ENCODE data around the gene PRXL2B. TPM values are rescaled to one million over a fixed set of nuclear protein-coding genes. Genes with fewer than 3 reads are reported as not detected.
"Not testable (repeated sequence)": the region's sequence is repeated elsewhere in the genome, so short reads cannot be mapped to it uniquely, and the experiment has no call there.

The PRXL2B gene
- total RNA-seq, 1 experiment from 2014 or later: 40.7 TPM

DNA sequence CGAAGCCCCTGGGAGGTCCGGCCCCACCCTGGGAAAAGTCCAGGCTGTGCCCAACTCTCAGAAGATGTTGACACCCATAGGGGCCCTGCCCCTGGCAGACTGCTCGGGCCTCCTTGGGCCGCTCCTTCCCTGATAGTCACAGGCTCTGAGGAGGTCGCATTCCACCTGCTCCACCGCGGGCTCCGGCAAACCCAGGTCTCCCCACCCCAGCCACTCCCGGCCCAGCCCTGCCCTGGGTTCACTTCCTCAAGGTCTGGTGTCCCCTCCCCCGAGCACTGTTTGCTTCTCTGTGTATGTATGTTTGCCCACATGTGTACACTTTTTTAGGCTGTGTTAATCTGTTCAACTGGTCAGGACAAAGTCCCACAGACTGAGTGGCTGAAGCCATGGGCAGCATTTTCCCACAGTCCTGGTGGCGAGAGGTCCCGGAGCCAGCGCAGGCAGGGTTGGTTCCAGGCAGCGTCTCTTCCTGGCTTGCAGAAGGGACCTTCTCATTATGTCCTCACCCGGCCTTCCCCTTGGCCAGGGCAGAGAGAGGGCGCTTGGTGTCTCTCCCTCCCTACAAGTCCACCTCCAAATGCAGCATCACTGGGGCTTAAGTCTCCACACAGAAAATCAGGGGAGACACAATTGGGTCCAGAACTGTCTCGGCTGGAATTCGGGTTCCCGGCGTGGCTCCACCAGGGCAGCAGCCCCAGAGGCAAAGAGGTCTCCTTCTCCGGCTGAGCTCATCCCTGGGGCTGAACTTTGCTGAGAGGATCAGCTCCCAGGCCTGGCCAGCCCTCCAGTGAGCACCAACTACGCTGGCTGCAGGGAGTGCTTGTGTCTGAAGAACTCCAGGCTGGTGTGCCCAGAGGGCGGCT is 10.5 kb upstream of the PRXL2B start:
- DNase-seq: no peak
- H3K27ac Mint-ChIP-seq: no peak overlapping the region
- H4K91ac ChIP-seq (ENCODE audit: insufficient read length, low read depth, low read length): no peak overlapping the region

DNA sequence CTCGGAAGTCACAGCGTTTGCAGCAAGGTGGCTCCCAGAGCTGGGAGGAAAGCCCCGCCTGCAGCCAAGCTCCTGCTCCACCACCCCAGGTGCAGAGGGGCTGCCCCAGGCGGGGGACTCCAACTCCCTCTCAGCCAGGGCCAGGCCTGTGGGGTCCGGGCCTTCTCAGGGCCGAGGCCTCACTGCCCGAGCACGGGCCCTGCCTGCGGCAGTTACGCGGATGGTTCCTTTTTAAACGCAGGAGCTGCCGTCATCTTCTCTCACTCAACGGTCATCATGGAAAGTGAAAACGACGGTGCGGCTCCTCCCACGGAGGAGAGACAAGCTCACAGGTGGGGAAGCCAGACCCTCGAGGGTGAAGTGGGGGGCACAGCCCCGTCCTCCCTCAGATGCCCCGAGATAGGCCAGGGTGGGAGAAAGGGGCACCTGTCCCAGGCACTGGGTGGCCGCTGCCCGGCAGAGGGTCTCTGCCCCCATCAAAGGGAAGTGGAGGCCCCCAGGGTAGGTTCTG is 9.0 kb upstream of the PRXL2B start:
- not testable (repeated sequence) for H3K14ac ChIP-seq (ENCODE audit: insufficient read depth, low read length); H2BK20ac ChIP-seq (ENCODE audit: low read depth, low read length, poor library complexity, severe bottlenecking); H2AK5ac ChIP-seq (ENCODE audit: insufficient read length, low read length); H3K4me1 ChIP-seq (ENCODE audit: insufficient read depth, low read length); H3K27ac Mint-ChIP-seq; H3K23me2 ChIP-seq (ENCODE audit: insufficient read length, low read depth, low read length, poor library complexity, severe bottlenecking); H3K18ac ChIP-seq (ENCODE audit: insufficient read length, low read depth, low read length); H3K9me3 ChIP-seq (ENCODE audit: control insufficient read depth, low read depth, low read length); H3K23ac ChIP-seq (ENCODE audit: insufficient read length, low read depth, low read length); H3K27ac ChIP-seq (ENCODE audit: insufficient read length, low read depth, low read length); H3K27me3 ChIP-seq (ENCODE audit: insufficient read depth, low read length); H3K79me2 ChIP-seq (ENCODE audit: insufficient read depth, low read length); H2BK120ac ChIP-seq (ENCODE audit: low read depth, low read length, poor library complexity, severe bottlenecking); H2BK5ac ChIP-seq (ENCODE audit: insufficient read length, low read length); H3K36me3 Mint-ChIP-seq (ENCODE audit: insufficient read depth in 1 of 3, low read depth in 3 of 3); H4K8ac ChIP-seq (replicated peaks; ENCODE audit: insufficient read length, low read depth, low read length); H4K5ac ChIP-seq (ENCODE audit: insufficient read length, low read depth, low read length); DNase-seq; H3K4me1 Mint-ChIP-seq; H3K79me1 ChIP-seq (ENCODE audit: insufficient read depth, low read depth, low read length, poor library complexity, severe bottlenecking); H3K56ac ChIP-seq (ENCODE audit: insufficient read length, low read depth, low read length); H3T11ph ChIP-seq (ENCODE audit: low read length); H2AFZ ChIP-seq (ENCODE audit: low read length); H3K9ac ChIP-seq (ENCODE audit: extremely low read depth, insufficient read length, low read length); H3K4me2 ChIP-seq (ENCODE audit: insufficient read depth, insufficient read length, low read length); H3K4me3 Mint-ChIP-seq; H2BK15ac ChIP-seq (ENCODE audit: low read depth, low read length); H2BK12ac ChIP-seq (ENCODE audit: insufficient read length, low read depth, low read length); H4K20me1 ChIP-seq (ENCODE audit: control insufficient read depth, insufficient read depth, insufficient read length); H4K91ac ChIP-seq (ENCODE audit: insufficient read length, low read depth, low read length); H3K4ac ChIP-seq (ENCODE audit: low read depth, low read length)
- Mint-ChIP-seq H3K27me3 (ENCODE audit: low read depth) (peaks cover 19% of the 10 kb centered on the region), H3K9me3 (peaks cover 6 to 17% of the 10 kb centered on the region in 2 experiments)
- WGBS (ENCODE audit: extremely low coverage, insufficient read length, low lambda C conversion rate): no CpG with 5 or more reads among the region's 23 CpGs

More for the DNA sequence above, 10.5 kb upstream of the PRXL2B start:
- no peaks in the 10 kb centered on the region for H3K27me3 ChIP-seq (ENCODE audit: insufficient read depth, low read length)
- no peak overlapping the region for H3K14ac ChIP-seq (ENCODE audit: insufficient read depth, low read length)
- no peak overlapping the region for H2BK5ac ChIP-seq (ENCODE audit: insufficient read length, low read length)
- no peak overlapping the region for H3K4ac ChIP-seq (ENCODE audit: low read depth, low read length)
- Mint-ChIP-seq H3K4me3 (no peak overlapping the region; a peak in 1 of 5 replicates), H3K36me3 (ENCODE audit: insufficient read depth in 1 of 3, low read depth in 3 of 3) (peaks cover 0 to 3% (median 3%) of the 10 kb centered on the region in 3 experiments; a peak in 4 of 7 replicates), H3K4me1 (peaks cover 6 to 7% of the 10 kb centered on the region in 2 experiments), H3K9me3 (peaks cover 8 to 16% of the 10 kb centered on the region in 2 experiments), H3K27me3 (ENCODE audit: low read depth) (peaks cover 16% of the 10 kb centered on the region)
- H3K9me3 ChIP-seq (ENCODE audit: control insufficient read depth, low read depth, low read length): no peaks in the 10 kb centered on the region
- no peak overlapping the region for H3K9ac ChIP-seq (ENCODE audit: extremely low read depth, insufficient read length, low read length)
- no peak overlapping the region for H3K27ac ChIP-seq (ENCODE audit: insufficient read length, low read depth, low read length)
- no CpG with 5 or more reads among the region's 23 CpGs for WGBS (ENCODE audit: extremely low coverage, insufficient read length, low lambda C conversion rate)
- H2BK15ac ChIP-seq (ENCODE audit: low read depth, low read length): no peak overlapping the region
- H3T11ph ChIP-seq (ENCODE audit: low read length): no peak overlapping the region
- H2AK5ac ChIP-seq (ENCODE audit: insufficient read length, low read length): no peak overlapping the region
- H3K4me1 ChIP-seq (ENCODE audit: insufficient read depth, low read length): no peaks in the 10 kb centered on the region
- no peak overlapping the region for H4K8ac ChIP-seq (replicated peaks; ENCODE audit: insufficient read length, low read depth, low read length)
- H3K56ac ChIP-seq (ENCODE audit: insufficient read length, low read depth, low read length): no peak overlapping the region
- no peak overlapping the region for H2BK120ac ChIP-seq (ENCODE audit: low read depth, low read length, poor library complexity, severe bottlenecking)
- no peak overlapping the region for H3K4me2 ChIP-seq (ENCODE audit: insufficient read depth, insufficient read length, low read length)
- no peak overlapping the region for H3K18ac ChIP-seq (ENCODE audit: insufficient read length, low read depth, low read length)
- no peak overlapping the region for H2BK20ac ChIP-seq (ENCODE audit: low read depth, low read length, poor library complexity, severe bottlenecking)
- TF ChIP-seq, protein P1, sequence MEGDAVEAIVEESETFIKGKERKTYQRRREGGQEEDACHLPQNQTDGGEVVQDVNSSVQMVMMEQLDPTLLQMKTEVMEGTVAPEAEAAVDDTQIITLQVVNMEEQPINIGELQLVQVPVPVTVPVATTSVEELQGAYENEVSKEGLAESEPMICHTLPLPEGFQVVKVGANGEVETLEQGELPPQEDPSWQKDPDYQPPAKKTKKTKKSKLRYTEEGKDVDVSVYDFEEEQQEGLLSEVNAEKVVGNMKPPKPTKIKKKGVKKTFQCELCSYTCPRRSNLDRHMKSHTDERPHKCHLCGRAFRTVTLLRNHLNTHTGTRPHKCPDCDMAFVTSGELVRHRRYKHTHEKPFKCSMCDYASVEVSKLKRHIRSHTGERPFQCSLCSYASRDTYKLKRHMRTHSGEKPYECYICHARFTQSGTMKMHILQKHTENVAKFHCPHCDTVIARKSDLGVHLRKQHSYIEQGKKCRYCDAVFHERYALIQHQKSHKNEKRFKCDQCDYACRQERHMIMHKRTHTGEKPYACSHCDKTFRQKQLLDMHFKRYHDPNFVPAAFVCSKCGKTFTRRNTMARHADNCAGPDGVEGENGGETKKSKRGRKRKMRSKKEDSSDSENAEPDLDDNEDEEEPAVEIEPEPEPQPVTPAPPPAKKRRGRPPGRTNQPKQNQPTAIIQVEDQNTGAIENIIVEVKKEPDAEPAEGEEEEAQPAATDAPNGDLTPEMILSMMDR (conservative IDR thresholded peaks at IDR 0.05): no peak
- H3K79me1 ChIP-seq (ENCODE audit: insufficient read depth, low read depth, low read length, poor library complexity, severe bottlenecking): no peaks in the 10 kb centered on the region
- no peaks in the 10 kb centered on the region for H4K20me1 ChIP-seq (ENCODE audit: control insufficient read depth, insufficient read depth, insufficient read length)
- no peaks in the 10 kb centered on the region for H3K79me2 ChIP-seq (ENCODE audit: insufficient read depth, low read length)
- H2AFZ ChIP-seq (ENCODE audit: low read length): no peak overlapping the region
- H4K5ac ChIP-seq (ENCODE audit: insufficient read length, low read depth, low read length): no peak overlapping the region
- no peak overlapping the region for H3K23ac ChIP-seq (ENCODE audit: insufficient read length, low read depth, low read length)
- H2BK12ac ChIP-seq (ENCODE audit: insufficient read length, low read depth, low read length): no peak overlapping the region
- H3K23me2 ChIP-seq (ENCODE audit: insufficient read length, low read depth, low read length, poor library complexity, severe bottlenecking): no peaks in the 10 kb centered on the region
